Neural progenitor cell (in vitro differentiated cells): ENCODE results near the gene C12orf42. TPM values are rescaled to one million over a fixed set of nuclear protein-coding genes. Genes with fewer than 3 reads are reported as not detected.

Experiments used
- DNase-seq: peaks from one replicate; pipeline ENCODE4 v3.0.0-alpha.2; 2016; ENCODE audit warnings: low spot score
- H2AFZ ChIP-seq: fragments of 200-600 bp; sonication (generic); replicated peaks from 2 replicates; pipeline ENCODE4 v1.6.1; 2016; ENCODE audit warnings: antibody characterized with exemption
- H3F3A ChIP-seq: fragments of 200-600 bp; sonication (generic); 2 replicates; pipeline ENCODE4 v1.6.1; 2016; ENCODE audit warnings: antibody characterized with exemption, low read depth
- H3K27ac ChIP-seq: fragments of 200-600 bp; sonication (generic); 2 replicates; pipeline ENCODE4 v1.5.1; 2016; ENCODE audit warnings: mild to moderate bottlenecking
- H3K27me3 ChIP-seq: fragments of 200-600 bp; sonication (generic); 2 replicates; pipeline ENCODE4 v1.6.1; 2016; ENCODE audit warnings: mild to moderate bottlenecking, moderate library complexity
- H3K36me3 ChIP-seq: fragments of 200-600 bp; sonication (generic); 2 replicates; pipeline ENCODE4 v1.5.1; 2016
- H3K4me1 ChIP-seq: fragments of 200-600 bp; sonication (generic); 2 replicates; pipeline ENCODE4 v1.6.1; 2016; ENCODE audit warnings: mixed run types
- H3K4me2 ChIP-seq: fragments of 200-600 bp; sonication (generic); 2 replicates; pipeline ENCODE4 v1.6.1; 2016
- H3K4me3 ChIP-seq: fragments of 200-600 bp; sonication (generic); 2 replicates; pipeline ENCODE4 v1.5.1; 2016
- H3K79me2 ChIP-seq: fragments of 200-600 bp; sonication (generic); 2 replicates; pipeline ENCODE4 v1.6.1; 2016; ENCODE audit warnings: low read depth
- H3K9ac ChIP-seq: fragments of 200-600 bp; sonication (generic); 2 replicates; pipeline ENCODE4 v1.6.1; 2016
- H3K9me3 ChIP-seq: fragments of 200-600 bp; sonication (generic); 2 replicates; pipeline ENCODE4 v1.5.1; 2016; ENCODE audit warnings: low read depth
- H4K20me1 ChIP-seq: fragments of 200-600 bp; sonication (generic); 2 replicates; pipeline ENCODE4 v1.6.1; 2016; ENCODE audit warnings: low read depth
- H3K27ac Mint-ChIP-seq: 3 replicates; pipeline ENCODE4 v1.8.0; 2021; ENCODE audit warnings: mixed read lengths
- H3K27me3 Mint-ChIP-seq: 2 replicates; pipeline ENCODE4 v1.8.0; 2022; ENCODE audit warnings: low read depth, mild to moderate bottlenecking, inconsistent platforms, moderate library complexity, mixed read lengths; ENCODE audit not compliant: insufficient read depth
- H3K36me3 Mint-ChIP-seq: 3 replicates; pipeline ENCODE4 v1.8.0; 2021; ENCODE audit warnings: mixed read lengths
- H3K4me1 Mint-ChIP-seq: 3 replicates; pipeline ENCODE4 v1.8.0; 2021; ENCODE audit warnings: mixed read lengths
- H3K4me3 Mint-ChIP-seq: 3 replicates; pipeline ENCODE4 v1.8.0; 2021; ENCODE audit warnings: mild to moderate bottlenecking, moderate library complexity, mixed read lengths
- H3K9me3 Mint-ChIP-seq: 3 replicates; pipeline ENCODE4 v1.8.0; 2020; ENCODE audit warnings: mixed read lengths
- EZH2 ChIP-seq: fragments of 200-600 bp; sonication (generic); IDR thresholded peaks from 2 replicates; pipeline ENCODE4 v1.6.1; 2017; ENCODE audit warnings: antibody characterized with exemption, mild to moderate bottlenecking, moderate library complexity
- EZH2phosphoT487 ChIP-seq: fragments of 200-600 bp; sonication (generic); IDR thresholded peaks from 2 replicates; pipeline ENCODE4 v1.6.1; 2017; ENCODE audit warnings: antibody characterized with exemption
- total RNA-seq: library from RNA; depleted of rRNA; stranded (reverse); fragments of >200 nt; gene quantifications from 2 replicates; pipeline ENCODE4 v1.2.3, GENCODE V29; 2015; ENCODE audit warnings: low replicate concordance
- TF ChIP-seq, protein P1 (sequence below): fragments of 200-600 bp; sonication (generic); IDR thresholded peaks from 2 replicates; pipeline ENCODE4 v1.5.1; 2017; ENCODE audit warnings: antibody characterized with exemption, mild to moderate bottlenecking

C12orf42 gene
- total RNA-seq, 1 donor from 2014 or later, result 1.1 TPM

GRCh38 chr12:103494051-103494733, 1.6 kb downstream of the C12orf42 start:
- no peak overlapping the region for H3K27ac ChIP-seq
- H3K9me3 Mint-ChIP-seq, result peaks cover 13% of the 10 kb centered on the region
- no peaks in the 10 kb centered on the region for H4K20me1 ChIP-seq
- peak overlapping the region; percentile 84 for H3K4me3 Mint-ChIP-seq
- no peaks in the 10 kb centered on the region for H3K79me2 ChIP-seq
- DNase-seq, result no peak
- H3K9ac ChIP-seq, result no peak overlapping the region
- peak overlapping the region; percentile 71 for H3K4me3 ChIP-seq
- H3K27me3 ChIP-seq, result peaks cover 4% of the 10 kb centered on the region
- H3K36me3 Mint-ChIP-seq, result no peaks in the 10 kb centered on the region
- peaks cover 25% of the 10 kb centered on the region for H3K4me1 Mint-ChIP-seq
- no peak overlapping the region for H3K27ac Mint-ChIP-seq
- H3K27me3 Mint-ChIP-seq, result peaks cover 21% of the 10 kb centered on the region
- H3K4me1 ChIP-seq, result peaks cover 19% of the 10 kb centered on the region
- H3K4me2 ChIP-seq, result peak overlapping the region; percentile 89
- no peaks in the 10 kb centered on the region for H3K9me3 ChIP-seq
- TF ChIP-seq, protein P1, sequence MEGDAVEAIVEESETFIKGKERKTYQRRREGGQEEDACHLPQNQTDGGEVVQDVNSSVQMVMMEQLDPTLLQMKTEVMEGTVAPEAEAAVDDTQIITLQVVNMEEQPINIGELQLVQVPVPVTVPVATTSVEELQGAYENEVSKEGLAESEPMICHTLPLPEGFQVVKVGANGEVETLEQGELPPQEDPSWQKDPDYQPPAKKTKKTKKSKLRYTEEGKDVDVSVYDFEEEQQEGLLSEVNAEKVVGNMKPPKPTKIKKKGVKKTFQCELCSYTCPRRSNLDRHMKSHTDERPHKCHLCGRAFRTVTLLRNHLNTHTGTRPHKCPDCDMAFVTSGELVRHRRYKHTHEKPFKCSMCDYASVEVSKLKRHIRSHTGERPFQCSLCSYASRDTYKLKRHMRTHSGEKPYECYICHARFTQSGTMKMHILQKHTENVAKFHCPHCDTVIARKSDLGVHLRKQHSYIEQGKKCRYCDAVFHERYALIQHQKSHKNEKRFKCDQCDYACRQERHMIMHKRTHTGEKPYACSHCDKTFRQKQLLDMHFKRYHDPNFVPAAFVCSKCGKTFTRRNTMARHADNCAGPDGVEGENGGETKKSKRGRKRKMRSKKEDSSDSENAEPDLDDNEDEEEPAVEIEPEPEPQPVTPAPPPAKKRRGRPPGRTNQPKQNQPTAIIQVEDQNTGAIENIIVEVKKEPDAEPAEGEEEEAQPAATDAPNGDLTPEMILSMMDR, result no peak
- no peak for TF ChIP-seq EZH2phosphoT487
- no peak for TF ChIP-seq EZH2
- no peak overlapping the region for H2AFZ ChIP-seq
- no peaks in the 10 kb centered on the region for H3K36me3 ChIP-seq
- H3F3A ChIP-seq, result peaks cover 33% of the 10 kb centered on the region

DNA sequence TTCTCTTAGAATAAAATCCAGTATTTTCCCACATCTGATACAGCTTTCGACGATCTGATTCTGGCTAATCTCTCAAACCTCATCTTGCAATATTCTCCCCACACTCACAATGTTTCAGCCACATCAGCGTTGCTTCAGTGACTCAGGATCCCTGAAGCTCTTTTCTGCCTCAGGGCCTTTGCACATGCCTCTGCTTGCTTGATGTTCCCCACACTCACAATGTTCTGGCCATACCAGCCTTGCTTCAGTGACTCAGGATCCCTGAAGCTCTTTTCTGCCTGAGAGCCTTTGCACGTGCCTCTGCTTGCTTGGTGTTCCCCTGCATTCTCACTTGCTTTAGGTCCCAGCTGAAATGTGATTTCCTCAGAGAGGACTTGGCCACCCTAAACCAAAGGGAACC, 2.6 kb downstream of the C12orf42 start:
- no peak overlapping the region for H3K27ac Mint-ChIP-seq
- peaks cover 25% of the 10 kb centered on the region for H3K4me1 Mint-ChIP-seq
- TF ChIP-seq, protein P1, result no peak
- TF ChIP-seq EZH2phosphoT487 (no peak), EZH2 (no peak)

DNA sequence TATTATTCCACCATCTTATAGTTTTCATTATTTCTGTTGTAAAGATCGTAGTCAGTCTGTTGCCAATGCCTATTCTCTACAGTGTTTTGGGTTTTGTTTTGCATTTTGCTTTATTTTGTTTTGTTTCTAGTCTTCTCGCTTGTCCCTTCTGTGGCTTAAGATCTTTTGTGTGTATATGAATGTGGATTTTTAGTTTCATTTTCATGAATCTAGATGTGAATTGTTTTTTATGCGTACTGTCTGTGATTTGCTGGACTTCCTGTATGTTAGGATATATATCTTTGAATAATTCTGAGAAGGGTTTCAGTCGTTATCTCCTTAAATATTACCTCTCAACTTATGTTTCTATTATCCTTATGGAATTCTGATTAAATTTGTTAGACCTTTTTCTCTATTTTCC, 13.4 kb downstream of the C12orf42 start:
- Histone ChIP-seq H3K4me3 (no peak overlapping the region), H4K20me1 (no peaks in the 10 kb centered on the region), H3K9ac (no peak overlapping the region), H3K4me2 (no peak overlapping the region), H3K36me3 (peaks cover 6% of the 10 kb centered on the region), H3F3A (no peaks in the 10 kb centered on the region), H3K27ac (no peak overlapping the region), H3K79me2 (no peaks in the 10 kb centered on the region), H3K4me1 (no peaks in the 10 kb centered on the region), H2AFZ (no peak overlapping the region), H3K9me3 (no peaks in the 10 kb centered on the region), H3K27me3 (no peaks in the 10 kb centered on the region)
- no peak overlapping the region for H3K27ac Mint-ChIP-seq
- H3K4me1 Mint-ChIP-seq, result no peaks in the 10 kb centered on the region
- peaks cover 2% of the 10 kb centered on the region for H3K36me3 Mint-ChIP-seq
- H3K27me3 Mint-ChIP-seq, result peaks cover 2% of the 10 kb centered on the region
- no peak for TF ChIP-seq EZH2phosphoT487
- TF ChIP-seq EZH2, result no peak
- TF ChIP-seq, protein P1, result no peak
- peaks cover 41% of the 10 kb centered on the region for H3K9me3 Mint-ChIP-seq
- no peak for DNase-seq
- no peak overlapping the region for H3K4me3 Mint-ChIP-seq

More for the DNA sequence above, 2.6 kb downstream of the C12orf42 start:
- DNase-seq, result no peak
- no peak overlapping the region for H3K4me3 ChIP-seq
- no peaks in the 10 kb centered on the region for H4K20me1 ChIP-seq
- no peak overlapping the region for H3K4me2 ChIP-seq
- H3K27me3 ChIP-seq, result peaks cover 4% of the 10 kb centered on the region
- H3K9ac ChIP-seq, result no peak overlapping the region
- no peaks in the 10 kb centered on the region for H3K9me3 ChIP-seq
- H3K9me3 Mint-ChIP-seq, result peaks cover 14% of the 10 kb centered on the region
- peaks cover 19% of the 10 kb centered on the region for H3K4me1 ChIP-seq
- H3K79me2 ChIP-seq, result no peaks in the 10 kb centered on the region
- peaks cover 33% of the 10 kb centered on the region for H3F3A ChIP-seq
- no peak overlapping the region for H3K4me3 Mint-ChIP-seq
- H3K36me3 ChIP-seq, result no peaks in the 10 kb centered on the region
- H3K27me3 Mint-ChIP-seq, result peaks cover 21% of the 10 kb centered on the region
- H3K36me3 Mint-ChIP-seq, result no peaks in the 10 kb centered on the region
- no peak overlapping the region for H3K27ac ChIP-seq
- no peak overlapping the region for H2AFZ ChIP-seq
